GM21723 (cell line): ENCODE data around the gene SLC6A6.

ENCODE experiments used
- ATAC-seq: cut with Tn5 transposase; IDR thresholded peaks from one replicate; pipeline ENCODE4 v1.9.1; 2021; ENCODE audit warnings: mild to moderate bottlenecking, moderate library complexity; ENCODE audit not compliant: unreplicated experiment

Gene SLC6A6

GRCh38 chr3:14371573-14372474 is 30.6 kb upstream of the SLC6A6 start:
- ATAC-seq = no peak

- ATAC-seq = no peak
Observed at GRCh38 chr3:14372587-14372986, 29.8 kb upstream of the SLC6A6 start.

- no peak for ATAC-seq
Observed at GRCh38 chr3:14373753-14374376, 28.5 kb upstream of the SLC6A6 start.

- no peak for ATAC-seq
Observed at GRCh38 chr3:14374444-14374883, 27.9 kb upstream of the SLC6A6 start.

GRCh38 chr3:14375192-14375591 is 27.2 kb upstream of the SLC6A6 start:
- ATAC-seq = no peak

- no peak for ATAC-seq
Observed at GRCh38 chr3:14376348-14377043, 25.9 kb upstream of the SLC6A6 start.

GRCh38 chr3:14377044-14377837 is 25.2 kb upstream of the SLC6A6 start:
- ATAC-seq = no peak

GRCh38 chr3:14377838-14378169 is 24.6 kb upstream of the SLC6A6 start:
- ATAC-seq = peak; percentile 56

- no peak for ATAC-seq
Observed at GRCh38 chr3:14378415-14378814, 24.0 kb upstream of the SLC6A6 start.

- no peak for ATAC-seq
Observed at GRCh38 chr3:14379843-14380242, 22.6 kb upstream of the SLC6A6 start.

- no peak for ATAC-seq
Observed at GRCh38 chr3:14386254-14386653, 16.2 kb upstream of the SLC6A6 start.

- ATAC-seq = no peak
Observed at GRCh38 chr3:14388201-14388600, 14.2 kb upstream of the SLC6A6 start.

- no peak for ATAC-seq
Observed at GRCh38 chr3:14389166-14389606, 13.2 kb upstream of the SLC6A6 start.

GRCh38 chr3:14389716-14390115 is 12.7 kb upstream of the SLC6A6 start:
- ATAC-seq = no peak

GRCh38 chr3:14391033-14391432 is 11.4 kb upstream of the SLC6A6 start:
- ATAC-seq = no peak

- ATAC-seq = no peak
Observed at GRCh38 chr3:14392231-14392630, 10.2 kb upstream of the SLC6A6 start.

GRCh38 chr3:14392803-14393319 is 9.5 kb upstream of the SLC6A6 start:
- ATAC-seq = no peak

GRCh38 chr3:14393440-14394106 is 8.8 kb upstream of the SLC6A6 start:
- no peak for ATAC-seq

- no peak for ATAC-seq
Observed at GRCh38 chr3:14396031-14396692, 6.2 kb upstream of the SLC6A6 start.

- ATAC-seq = no peak
Observed at GRCh38 chr3:14397046-14397445, 5.4 kb upstream of the SLC6A6 start.
